D721Med (cell line): ENCODE data around the gene EPC2.
A peak's percentile ranks its signal among the peaks of the same experiment; 100 is the strongest.

Experiments used
- DNase-seq: peaks from one replicate; pipeline ENCODE4 v3.0.0; 2011; ENCODE audit warnings: low spot score; ENCODE audit not compliant: insufficient read length
- FAIRE-seq: peaks from 2 replicates; lab custom pipeline; 2011; peaks lifted over from hg19 to GRCh38; lab: Jason Lieb, UNC
- CTCF ChIP-seq: IDR thresholded peaks from 2 replicates; pipeline ENCODE4 v1.5.1; 2012; ENCODE audit warnings: mild to moderate bottlenecking, control low read depth; ENCODE audit not compliant: insufficient read depth; ENCODE audit errors: missing control alignments

EPC2 gene

GRCh38 chr2:148640767-148641166, 3.8 kb upstream of the EPC2 start:
- DNase-seq: no peak
- TF ChIP-seq CTCF: peak; percentile 41
- FAIRE-seq: no peak

- FAIRE-seq (no peak), DNase-seq (no peak)
- TF ChIP-seq CTCF: no peak
Measured at GRCh38 chr2:148642112-148642744, 2.3 kb upstream of the EPC2 start.

- DNase-seq (no peak), FAIRE-seq (no peak)
- TF ChIP-seq CTCF: no peak
Measured at GRCh38 chr2:148642891-148643416, 1.6 kb upstream of the EPC2 start.

GRCh38 chr2:148643421-148643820, 1.1 kb upstream of the EPC2 start:
- DNase-seq (no peak), FAIRE-seq (no peak)
- no peak for TF ChIP-seq CTCF

GRCh38 chr2:148644883-148645538, 460 bp downstream of the EPC2 start:
- peak; percentile 36 for DNase-seq
- no peak for FAIRE-seq
- peak; percentile 26 for TF ChIP-seq CTCF

- FAIRE-seq: no peak
- no peak for DNase-seq
Measured at GRCh38 chr2:148645539-148646230, 1.1 kb downstream of the EPC2 start.

More at GRCh38 chr2:148645539-148646230, 1.1 kb downstream of the EPC2 start:
- TF ChIP-seq CTCF: no peak
